Measurements from ENCODE around the gene P4HA2.
A peak's percentile ranks its signal among the peaks of the same experiment; 100 is the strongest.

DNA sequence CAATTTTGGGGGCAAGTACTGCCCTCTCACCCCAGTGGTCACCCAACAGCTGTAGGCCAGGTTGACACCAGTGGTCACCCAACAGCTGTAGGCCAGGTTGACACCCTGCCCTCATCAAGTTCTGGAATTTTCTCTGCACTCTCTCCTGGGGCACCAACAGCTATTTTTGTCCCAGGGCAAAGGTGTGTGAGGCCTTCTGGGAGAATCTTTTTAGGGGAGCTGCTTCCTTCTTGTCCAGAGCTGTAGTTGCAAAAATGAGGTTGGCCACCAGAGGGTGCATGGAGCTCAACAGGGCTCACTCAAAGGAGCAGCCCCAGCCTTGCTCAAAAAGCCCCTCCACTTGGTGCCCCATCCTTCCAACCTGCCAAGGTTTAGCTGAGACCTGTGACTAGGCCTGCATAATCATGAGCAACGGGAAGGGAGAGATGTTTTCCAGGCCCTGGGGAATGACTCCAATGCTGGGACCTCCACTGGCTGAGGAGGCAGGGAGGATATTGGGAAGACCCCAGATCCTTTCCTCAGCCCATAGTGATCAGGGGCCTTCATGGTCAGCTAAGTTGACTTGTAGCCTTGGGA lies 10.6 kb upstream of the P4HA2 start:
- TF ChIP-seq, protein P1, sequence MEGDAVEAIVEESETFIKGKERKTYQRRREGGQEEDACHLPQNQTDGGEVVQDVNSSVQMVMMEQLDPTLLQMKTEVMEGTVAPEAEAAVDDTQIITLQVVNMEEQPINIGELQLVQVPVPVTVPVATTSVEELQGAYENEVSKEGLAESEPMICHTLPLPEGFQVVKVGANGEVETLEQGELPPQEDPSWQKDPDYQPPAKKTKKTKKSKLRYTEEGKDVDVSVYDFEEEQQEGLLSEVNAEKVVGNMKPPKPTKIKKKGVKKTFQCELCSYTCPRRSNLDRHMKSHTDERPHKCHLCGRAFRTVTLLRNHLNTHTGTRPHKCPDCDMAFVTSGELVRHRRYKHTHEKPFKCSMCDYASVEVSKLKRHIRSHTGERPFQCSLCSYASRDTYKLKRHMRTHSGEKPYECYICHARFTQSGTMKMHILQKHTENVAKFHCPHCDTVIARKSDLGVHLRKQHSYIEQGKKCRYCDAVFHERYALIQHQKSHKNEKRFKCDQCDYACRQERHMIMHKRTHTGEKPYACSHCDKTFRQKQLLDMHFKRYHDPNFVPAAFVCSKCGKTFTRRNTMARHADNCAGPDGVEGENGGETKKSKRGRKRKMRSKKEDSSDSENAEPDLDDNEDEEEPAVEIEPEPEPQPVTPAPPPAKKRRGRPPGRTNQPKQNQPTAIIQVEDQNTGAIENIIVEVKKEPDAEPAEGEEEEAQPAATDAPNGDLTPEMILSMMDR (IDR thresholded peaks at IDR 0.05; ENCODE audit: extremely low read depth in 1 of 2, insufficient read depth in 1 of 2, low read depth in 1 of 2, low read length in 2 of 2), result peak; percentile 71 to 84
- no peak for TF ChIP-seq MYC (IDR thresholded peaks at IDR 0.05; ENCODE audit: low read depth, low read length)
- TF ChIP-seq EZH2 (IDR thresholded peaks at IDR 0.05; ENCODE audit: borderline replicate concordance, low read depth, low read length, severe bottlenecking), result no peak
- TF ChIP-seq POLR2A (IDR thresholded peaks at IDR 0.05; ENCODE audit: low read depth, low read length), result no peak
- TF ChIP-seq POLR2AphosphoS5 (IDR thresholded peaks at IDR 0.05; ENCODE audit: insufficient read depth, low read depth, low read length), result no peak

Data from endothelial cell of umbilical vein (primary cell).